NCI-H2196 treated with DMSO at 0.1 percent for 48 hours (cell line): Measurements from ENCODE around the gene TNIK.
A peak's percentile ranks its signal among the peaks of the same experiment; 100 is the strongest.

Experiments
- DNase-seq: peaks from one replicate; lab custom pipeline; 2025; ENCODE audit not compliant: unreplicated experiment; lab: John Stamatoyannopoulos, UW

Gene TNIK

GRCh38 chr3:171058873-171059603, 401.2 kb downstream of the TNIK start:
- DNase-seq, result no peak

DNA sequence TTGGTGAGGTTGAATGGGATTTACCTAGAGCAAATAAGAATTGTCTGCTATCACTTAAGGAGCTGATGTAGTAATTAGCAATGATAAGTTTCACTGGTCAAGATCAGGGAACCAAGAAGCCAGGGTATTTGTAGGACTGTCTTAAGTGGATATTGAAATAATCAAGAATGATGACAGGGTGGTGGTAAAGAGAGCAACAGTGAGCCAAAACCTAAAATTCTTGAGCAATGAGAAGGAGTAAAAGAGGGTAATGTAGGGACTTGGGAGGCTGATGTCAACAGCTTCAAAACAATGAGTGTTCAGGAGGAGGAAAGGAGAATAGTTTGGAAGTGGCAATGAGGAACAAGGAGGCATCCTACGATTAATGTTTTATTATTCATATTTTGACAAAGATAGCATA, 402.1 kb downstream of the TNIK start:
- DNase-seq, result no peak

- DNase-seq, result no peak
Measured at GRCh38 chr3:171057072-171057471, 403.1 kb downstream of the TNIK start.

DNA sequence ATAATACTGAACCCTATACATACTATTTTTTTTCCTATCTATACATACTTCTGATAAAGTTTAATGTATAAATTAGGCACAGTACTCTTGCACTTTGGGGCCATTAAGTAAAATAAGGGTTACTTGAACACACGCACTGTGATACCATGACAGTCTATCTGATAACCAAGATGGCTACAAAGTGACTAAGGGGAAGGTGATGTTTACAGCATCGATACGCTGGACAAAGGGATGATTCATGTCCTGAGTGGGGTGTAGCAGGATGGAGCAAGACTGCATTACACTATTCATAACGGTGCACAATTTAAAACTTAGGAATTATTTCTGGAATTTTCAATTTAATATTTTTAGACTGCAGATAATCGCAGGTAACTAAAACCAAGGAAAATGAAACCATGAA, 403.7 kb downstream of the TNIK start:
- no peak for DNase-seq

DNA sequence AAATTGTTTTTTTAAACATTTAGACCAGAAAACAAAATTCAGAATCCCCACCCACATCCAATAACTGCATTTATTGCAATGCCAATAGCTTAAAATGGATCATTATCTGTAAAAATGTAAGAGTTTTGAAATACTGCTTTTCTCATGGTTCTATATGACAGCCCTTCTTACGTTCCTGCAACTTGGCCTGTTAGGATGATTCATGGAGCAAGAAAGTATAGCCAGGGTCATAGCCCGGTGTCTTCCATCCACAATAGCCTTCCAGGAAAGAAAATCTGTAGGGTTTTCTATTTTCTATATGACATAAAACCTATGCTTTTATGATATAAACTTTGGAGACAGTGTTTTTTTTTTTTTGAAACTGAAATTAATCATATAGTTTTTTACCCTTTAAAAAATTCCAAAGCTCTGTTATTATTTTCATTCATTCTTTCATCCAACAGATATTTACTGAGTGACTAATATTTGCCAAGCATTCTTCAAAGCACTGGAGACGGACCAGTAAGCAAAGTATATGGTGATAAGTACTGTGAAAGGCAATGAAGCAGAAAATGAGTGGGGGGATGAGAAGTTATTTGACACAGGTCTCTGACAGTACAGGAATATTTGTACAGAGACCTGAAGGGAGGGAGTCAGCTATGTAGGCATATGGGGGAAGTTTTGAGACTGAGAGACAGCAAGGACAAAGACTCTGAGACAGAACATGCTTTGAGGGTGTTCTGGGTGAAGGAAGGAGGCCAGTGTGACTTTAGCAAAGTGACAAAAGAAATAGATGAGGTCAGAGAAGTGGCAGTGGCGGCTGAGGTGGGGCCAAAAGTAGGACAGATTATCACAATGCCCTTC, 404.6 kb downstream of the TNIK start:
- no peak for DNase-seq

- no peak for DNase-seq
Measured at GRCh38 chr3:171054921-171055320, 405.3 kb downstream of the TNIK start.

DNA sequence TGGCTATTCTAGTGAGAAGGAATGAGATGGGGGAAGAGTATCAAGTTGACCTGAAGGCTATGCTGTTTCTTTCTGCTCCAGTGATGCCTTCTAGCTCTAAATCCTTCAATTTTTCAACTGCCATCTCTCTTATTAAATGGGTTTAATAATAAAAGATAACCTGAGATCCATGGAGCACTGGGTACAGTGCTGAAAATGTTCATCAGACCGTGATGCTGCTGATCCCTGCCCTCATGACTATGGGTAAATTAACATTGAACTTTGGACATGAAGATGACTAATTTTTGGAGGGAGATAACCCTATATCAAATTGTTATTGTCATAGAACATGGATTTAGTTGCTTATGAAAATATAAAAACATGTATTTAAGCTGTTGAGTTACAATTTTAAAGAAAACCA, 406.0 kb downstream of the TNIK start:
- no peak for DNase-seq

DNA sequence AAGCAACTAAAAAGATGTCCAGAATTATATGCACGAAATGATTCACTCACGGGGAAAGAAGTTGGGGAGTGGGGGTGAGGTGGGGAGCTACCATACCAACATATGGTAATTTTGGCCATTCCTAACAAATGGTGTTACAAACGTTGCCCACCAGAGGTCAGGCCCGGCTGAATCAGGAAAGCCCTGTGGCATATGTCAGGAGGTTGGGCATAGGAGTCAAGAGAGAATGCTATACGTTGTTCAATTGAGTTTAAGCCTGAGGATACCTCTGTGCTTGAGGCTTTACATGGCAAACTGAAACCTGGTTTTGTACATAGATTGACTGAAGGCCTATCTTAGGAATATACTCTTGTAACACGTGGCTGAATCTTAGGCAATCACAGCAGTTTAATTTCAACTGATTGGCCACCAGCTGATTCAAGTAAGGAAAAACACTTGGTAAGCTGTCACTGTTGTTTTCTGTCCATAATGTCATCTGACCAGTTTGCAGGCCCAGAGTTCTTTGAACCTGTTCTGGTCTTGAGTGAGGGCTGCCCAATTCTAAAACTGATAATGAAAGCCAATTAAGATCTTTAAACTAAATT, 410.3 kb downstream of the TNIK start:
- peak; percentile 29 for DNase-seq

DNA sequence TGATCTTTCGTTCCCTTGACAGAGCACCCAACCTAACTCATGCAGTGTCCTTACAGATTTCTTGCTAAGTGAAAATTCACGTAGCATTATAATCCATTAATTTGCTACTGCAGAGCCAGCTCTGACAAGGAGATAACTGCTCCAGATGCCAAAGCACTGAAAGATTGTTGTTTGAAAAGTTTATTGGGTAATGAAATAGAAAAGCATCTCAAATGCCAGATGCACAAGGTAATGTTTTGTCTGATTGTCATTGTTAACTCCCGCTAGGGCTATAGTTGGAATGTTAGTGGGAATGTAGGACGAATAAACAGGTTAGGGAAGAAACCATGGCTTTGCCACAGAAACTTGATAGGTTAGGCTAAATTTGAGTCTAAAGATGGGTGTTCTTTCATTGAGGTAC, 413.4 kb downstream of the TNIK start:
- DNase-seq, result no peak

GRCh38 chr3:171044835-171045793, 415.1 kb downstream of the TNIK start:
- DNase-seq, result no peak

DNA sequence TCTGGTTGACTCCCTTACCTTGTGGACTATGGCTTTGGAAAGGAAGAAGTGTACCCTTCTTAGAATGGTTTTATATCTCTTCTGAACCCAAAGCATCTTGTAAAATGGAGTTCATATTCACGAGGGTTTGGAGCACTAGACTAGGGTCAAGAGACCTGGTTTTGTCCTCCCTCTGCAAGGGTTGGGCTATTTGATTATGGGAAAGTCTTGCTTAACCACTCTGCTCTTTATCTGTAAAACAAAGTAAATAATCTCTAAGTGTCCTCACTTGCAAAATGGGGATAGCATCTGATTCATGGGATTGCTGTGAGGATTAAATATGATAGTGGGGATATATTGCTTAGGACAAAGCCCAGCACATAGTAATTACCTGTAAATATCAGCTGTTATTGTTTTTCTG, 415.8 kb downstream of the TNIK start:
- no peak for DNase-seq

GRCh38 chr3:171039674-171040073, 420.5 kb downstream of the TNIK start:
- DNase-seq, result no peak

- DNase-seq, result no peak
Measured at GRCh38 chr3:171038342-171038741, 421.9 kb downstream of the TNIK start.

GRCh38 chr3:171028779-171029232, 431.4 kb downstream of the TNIK start:
- no peak for DNase-seq

DNA sequence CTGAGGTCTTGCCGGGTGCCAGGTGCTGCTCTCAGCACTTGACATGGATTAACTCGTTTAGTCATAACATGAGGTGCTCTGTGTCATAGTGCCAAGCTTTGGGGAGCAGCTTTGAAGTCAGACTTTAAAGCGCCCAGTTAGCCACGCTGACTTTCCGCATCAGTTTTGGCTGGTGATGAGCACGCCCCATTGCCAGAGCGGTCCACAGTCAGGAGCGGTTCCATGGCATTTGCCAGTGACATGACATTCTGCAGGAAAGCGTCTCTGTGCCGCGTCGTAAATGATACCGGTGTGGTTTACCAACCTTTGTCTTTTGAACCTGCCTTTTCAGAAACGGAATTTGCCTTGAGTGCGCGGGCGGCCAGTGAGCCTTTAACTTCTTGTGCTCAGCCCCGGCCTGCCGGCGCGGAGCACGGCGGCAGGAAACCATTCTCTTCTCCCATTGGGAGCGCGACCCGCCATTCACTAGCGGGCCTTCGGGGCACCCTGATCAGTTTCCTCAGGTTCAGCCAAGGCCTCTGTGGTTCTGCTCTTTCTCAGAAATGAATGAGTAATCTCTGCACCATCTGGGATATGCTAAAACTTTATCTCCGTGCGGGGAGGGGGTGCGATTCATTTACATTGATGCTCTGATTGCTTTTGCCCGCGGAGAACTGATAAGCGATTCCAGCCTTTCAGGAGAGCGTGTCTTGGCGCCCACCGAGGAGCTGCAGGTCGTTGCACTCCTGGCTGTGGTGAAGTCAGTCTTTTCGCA, 432.0 kb downstream of the TNIK start:
- DNase-seq, result no peak

- DNase-seq, result no peak
Measured at GRCh38 chr3:171026597-171027293, 433.5 kb downstream of the TNIK start, which contains the start of gene SLC2A2. SLC2A2 (minus strand) TSS chr3:171026720; CDS start chr3:171026670, 50 bp downstream.

- no peak for DNase-seq
Measured at GRCh38 chr3:171023566-171023965, 436.6 kb downstream of the TNIK start.

DNA sequence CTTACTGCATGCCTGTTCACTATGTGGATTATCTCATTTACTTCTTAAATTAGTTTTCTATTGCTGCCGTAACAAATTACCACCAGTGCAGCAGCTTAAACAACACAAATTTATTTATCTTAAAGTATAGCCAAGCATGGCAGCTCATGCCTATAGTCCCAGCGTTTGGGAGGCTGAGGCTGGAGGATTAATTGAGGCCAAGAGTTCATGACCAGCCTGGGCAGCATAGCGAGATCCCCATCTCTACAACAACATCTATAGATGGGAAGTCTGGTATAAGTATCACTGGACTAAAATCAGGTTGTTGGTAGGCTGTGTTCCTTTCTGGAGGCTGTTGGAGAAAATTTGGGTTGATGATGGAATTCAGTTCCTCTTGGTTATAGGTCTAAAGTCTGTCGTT, 438.8 kb downstream of the TNIK start:
- no peak for DNase-seq

GRCh38 chr3:171018156-171018935, 441.9 kb downstream of the TNIK start:
- DNase-seq, result no peak
